GM21737 (cell line): Measurements from ENCODE around the gene L3MBTL1.

Experiments
- ATAC-seq: cut with Tn5 transposase; IDR thresholded peaks from one replicate; pipeline ENCODE4 v1.9.1; 2021; ENCODE audit warnings: mild to moderate bottlenecking, moderate library complexity; ENCODE audit not compliant: unreplicated experiment

Gene L3MBTL1

DNA sequence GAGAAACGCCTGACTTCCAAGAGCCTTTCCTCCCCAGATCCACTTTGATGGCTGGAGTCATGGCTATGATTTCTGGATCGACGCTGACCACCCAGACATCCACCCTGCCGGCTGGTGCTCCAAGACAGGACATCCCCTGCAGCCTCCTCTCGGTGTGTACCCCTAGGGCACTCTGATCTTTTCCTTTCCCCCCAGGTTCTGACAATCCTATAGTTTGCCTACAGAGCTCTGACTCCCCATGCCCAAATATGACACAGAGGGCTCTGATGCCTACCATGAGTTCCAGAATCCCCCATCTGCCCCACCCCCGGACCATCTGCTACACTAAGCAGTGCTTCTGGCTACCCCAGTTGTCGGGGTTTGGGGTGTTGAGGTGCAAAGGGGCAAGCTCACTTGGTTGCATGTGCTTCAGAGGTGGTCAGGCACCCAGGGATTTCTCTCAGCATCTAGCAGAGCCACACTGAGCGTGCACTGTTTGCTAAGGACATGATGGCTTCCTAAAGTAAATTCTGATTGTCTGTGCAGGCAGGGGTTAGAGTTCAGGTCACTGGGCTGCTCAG is 27.4 kb downstream of the L3MBTL1 start:
- no peak for ATAC-seq

- no peak for ATAC-seq
Measured at GRCh38 chr20:43535370-43536004, 28.0 kb downstream of the L3MBTL1 start.

DNA sequence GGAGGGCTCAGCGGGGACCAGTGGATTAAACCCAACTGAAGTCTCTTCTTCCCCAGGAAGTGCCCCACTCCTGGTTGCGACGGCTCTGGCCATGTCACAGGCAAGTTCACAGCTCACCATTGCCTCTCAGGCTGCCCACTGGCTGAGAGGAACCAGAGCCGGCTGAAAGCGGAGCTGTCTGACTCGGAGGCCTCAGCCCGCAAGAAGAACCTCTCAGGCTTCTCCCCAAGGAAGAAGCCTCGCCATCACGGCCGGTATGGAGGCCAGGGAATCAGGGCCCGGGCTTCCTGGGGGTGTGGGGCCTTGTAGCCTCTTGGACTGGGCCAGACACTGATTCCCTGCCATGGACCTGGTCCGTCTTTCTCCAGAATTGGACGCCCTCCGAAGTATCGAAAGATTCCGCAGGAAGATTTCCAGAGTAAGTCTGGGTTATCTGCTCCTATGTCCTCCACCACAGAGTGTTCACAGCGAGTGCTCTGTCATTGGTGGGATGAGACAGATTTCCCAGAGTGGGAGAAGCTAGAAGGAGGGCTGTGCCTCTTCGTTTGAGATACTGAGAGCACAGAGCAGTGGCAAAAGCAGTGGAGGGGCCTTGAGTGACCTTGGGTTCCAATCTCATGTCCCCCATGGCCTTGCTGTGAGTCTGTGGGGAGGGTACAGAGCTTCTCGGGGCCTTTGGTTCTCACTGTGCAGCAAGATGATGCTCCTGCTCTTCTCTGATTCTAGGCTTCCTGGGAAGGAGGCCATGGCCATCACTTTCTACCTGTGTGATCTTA is 28.7 kb downstream of the L3MBTL1 start:
- no peak for ATAC-seq

- ATAC-seq, result no peak
Measured at GRCh38 chr20:43536817-43537440, 29.4 kb downstream of the L3MBTL1 start.

GRCh38 chr20:43537921-43538877 is 30.7 kb downstream of the L3MBTL1 start:
- ATAC-seq, result no peak

DNA sequence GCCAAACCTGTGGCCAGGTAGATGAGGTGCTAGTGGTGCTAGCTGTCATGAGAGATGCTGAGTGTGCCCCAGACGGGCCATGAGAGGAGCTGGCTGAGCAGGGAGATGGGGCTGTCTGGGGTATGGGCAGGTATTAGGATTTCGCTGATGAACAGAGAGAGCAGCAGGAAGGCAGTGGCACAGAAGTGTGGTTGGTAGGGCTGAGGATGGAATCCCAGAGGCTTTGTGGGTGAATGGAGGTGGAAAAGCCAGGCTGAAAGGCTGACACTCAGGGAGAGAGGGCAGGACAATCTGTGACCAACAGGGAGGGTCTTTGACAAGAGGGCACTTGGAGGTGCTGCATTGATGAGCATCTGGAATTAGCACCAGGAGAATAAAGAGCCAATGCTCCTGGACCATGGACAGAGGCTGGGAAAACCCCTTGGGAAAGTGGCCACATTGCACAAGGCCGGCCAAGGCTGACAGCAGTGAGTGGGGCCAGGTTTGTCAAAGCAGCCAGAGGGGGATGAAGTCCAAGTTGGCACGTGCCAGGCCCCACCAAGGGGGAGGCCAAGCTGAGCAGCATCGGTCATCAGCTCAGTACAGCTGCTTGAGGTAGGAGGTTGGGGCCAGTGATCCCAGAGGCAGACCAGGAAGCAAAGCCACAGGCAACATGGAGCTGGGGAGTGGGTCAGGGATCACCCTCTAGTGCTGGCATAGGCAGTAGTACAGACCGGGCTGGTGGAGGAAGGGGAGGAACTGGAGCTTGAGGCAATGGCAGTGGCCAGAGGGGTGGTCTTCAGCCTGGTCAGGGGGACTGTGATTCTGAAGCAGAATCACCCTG is 31.6 kb downstream of the L3MBTL1 start:
- ATAC-seq, result no peak

GRCh38 chr20:43539975-43540672 is 32.6 kb downstream of the L3MBTL1 start:
- ATAC-seq, result no peak

DNA sequence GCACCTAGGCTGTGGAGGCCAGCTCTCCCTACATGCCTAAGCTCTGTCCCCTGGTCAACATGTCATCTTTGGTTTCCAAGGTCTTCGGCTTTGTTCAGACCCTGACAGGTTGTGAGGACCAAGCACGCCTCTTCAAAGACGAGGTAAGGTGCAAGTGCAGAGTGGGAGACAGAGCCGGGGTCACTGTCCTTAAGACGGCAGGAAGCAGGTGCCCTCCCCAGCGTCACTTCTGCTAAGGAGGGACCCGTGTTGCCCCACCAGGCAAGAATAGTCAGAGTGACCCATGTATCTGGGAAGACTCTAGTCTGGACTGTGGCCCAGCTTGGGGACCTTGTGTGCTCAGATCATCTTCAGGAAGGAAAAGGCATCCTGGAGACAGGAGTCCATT is 33.2 kb downstream of the L3MBTL1 start:
- no peak for ATAC-seq

- no peak for ATAC-seq
Measured at GRCh38 chr20:43541214-43541613, 33.7 kb downstream of the L3MBTL1 start.

DNA sequence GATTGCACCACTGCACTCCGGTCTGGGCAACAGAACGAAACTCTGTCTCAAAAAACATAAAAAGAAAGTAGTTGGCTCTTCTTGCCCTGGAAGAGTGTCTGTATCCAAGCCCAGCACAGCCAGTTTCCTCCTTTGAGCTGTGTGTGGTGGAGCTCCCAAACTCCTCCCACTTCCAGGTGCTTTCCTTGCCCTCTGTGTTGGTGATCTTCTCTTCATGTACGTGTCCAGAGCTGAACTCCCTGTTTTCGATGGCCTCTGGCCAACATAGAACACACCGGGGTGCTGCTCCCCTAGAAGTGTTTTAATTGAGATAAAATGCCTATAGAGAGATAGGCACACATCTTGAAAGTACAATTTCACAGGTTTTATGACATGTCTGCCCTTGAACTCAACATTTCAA is 34.7 kb downstream of the L3MBTL1 start:
- ATAC-seq, result no peak

DNA sequence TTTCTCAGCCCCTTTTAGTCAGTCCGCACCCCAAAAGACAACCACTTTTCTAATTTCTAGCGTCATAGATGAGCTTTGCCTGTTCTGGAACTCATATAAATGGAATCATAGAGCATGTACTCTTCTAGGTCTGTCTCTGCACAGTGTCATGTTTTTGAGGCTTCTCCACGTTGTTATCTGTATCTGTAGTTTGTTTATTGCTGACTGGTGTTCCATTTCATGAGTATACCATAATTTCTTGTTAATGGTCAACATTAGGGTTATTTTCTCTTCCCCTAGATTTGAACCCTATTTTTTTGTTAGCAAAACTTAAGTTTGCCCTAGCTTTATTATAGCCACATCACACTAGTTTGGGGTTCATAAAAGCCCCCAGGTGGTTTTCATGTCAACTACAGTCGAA is 35.2 kb downstream of the L3MBTL1 start:
- no peak for ATAC-seq

GRCh38 chr20:43543138-43543537 is 35.6 kb downstream of the L3MBTL1 start:
- ATAC-seq, result no peak

- ATAC-seq, result no peak
Measured at GRCh38 chr20:43544501-43544900, 37.0 kb downstream of the L3MBTL1 start.

GRCh38 chr20:43545837-43546578 is 38.5 kb downstream of the L3MBTL1 start:
- no peak for ATAC-seq

GRCh38 chr20:43548273-43548880 is 40.9 kb downstream of the L3MBTL1 start:
- ATAC-seq, result no peak

DNA sequence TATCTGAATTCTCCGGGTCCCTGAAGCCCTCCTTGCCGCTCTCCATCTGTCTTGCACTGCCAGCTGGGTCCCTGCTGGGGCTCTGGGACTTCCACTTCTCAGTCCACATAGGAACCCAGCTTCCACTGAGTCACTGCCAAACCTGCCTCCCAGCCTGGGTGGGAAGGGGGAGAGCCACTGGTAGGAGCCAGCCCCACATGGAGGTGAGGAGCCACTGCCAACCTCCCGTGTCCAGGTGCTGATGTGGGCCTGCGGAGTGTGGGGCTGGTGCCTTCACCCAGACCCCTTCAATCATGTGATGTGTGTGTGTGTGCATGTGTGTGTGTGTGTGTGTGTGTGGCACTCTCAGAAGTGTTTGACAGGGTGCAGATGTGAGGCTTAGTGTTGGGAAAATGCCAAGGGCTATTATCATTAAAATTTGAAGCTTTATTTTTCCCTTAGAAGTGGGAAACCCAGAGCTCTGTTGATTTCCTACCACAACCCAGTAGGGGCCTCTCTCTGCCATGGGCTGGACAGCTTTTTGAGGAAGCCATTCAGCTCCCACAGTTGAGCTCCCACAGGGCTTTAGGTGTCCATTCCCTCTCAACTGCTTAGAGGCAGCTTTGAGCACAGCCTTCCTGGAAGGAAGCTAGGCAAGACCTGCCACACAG is 42.0 kb downstream of the L3MBTL1 start:
- no peak for ATAC-seq

DNA sequence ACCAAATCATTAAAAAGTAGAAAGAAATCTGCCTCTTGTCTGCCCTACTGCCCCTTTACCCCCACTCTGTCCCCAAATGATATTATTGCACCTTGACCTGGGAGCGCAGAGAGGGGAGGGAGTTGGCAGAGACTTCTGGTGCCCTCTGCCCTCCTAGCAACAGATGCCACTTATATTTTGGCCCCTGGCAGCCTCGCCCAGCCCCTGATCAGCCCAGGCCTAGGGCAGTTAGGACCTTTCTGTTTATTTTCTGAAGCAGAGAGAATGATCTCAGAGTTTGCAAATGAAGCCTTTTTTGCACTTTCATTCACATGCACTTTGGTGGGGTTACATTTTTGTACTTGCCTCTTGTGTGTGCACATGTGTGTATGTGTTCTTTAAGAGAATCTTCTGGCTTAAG is 43.0 kb downstream of the L3MBTL1 start:
- no peak for ATAC-seq

GRCh38 chr20:43554369-43554768 is 46.9 kb downstream of the L3MBTL1 start:
- no peak for ATAC-seq
